IMR-90 (cell line): ENCODE measurements around the gene ALDH2. TPM values are rescaled to one million over a fixed set of nuclear protein-coding genes. Genes with fewer than 3 reads are reported as not detected.

Experiments used
- ATAC-seq: fragments of 200-7000 bp; cut with Tn5 transposase; 2 replicates; pipeline ENCODE4 v1.9.1; 2020; ENCODE audit warnings: low read depth, mild to moderate bottlenecking, moderate library complexity
- BruUV-seq: library from RNA; stranded (reverse); fragments of 400-500 nt; replicated peaks from 2 replicates; lab custom pipeline; 2021; lab: Mats Ljungman, UMichigan
- CTCF ChIA-PET: fragments of 300-600 bp; formaldehyde crosslinking; extraction: SDS; loops from one replicate; lab custom pipeline; 2021; ENCODE audit warnings: antibody characterized with exemption; lab: Yijun Ruan, JAX
- POLR2A ChIA-PET: fragments of 300-600 bp; sonication (Branson Sonifier 250); formaldehyde crosslinking; loops from one replicate; lab custom pipeline; 2022; ENCODE audit warnings: antibody characterized with exemption; ENCODE audit not compliant: unreplicated experiment; lab: Charles Lee
- DNase-seq: peaks from one replicate; pipeline ENCODE4 v3.0.0; 2013
- H2AFZ ChIP-seq: replicated peaks from 2 replicates; pipeline ENCODE3; 2013; ENCODE audit warnings: low read length, mild to moderate bottlenecking; ENCODE audit not compliant: poor library complexity
- H2AK5ac ChIP-seq: 2 replicates; pipeline ENCODE4 v1.6.1; 2013; ENCODE audit warnings: low read depth, low read length, inconsistent platforms
- H2AK9ac ChIP-seq: replicated peaks from 2 replicates; pipeline ENCODE3; 2013; ENCODE audit warnings: mild to moderate bottlenecking, low read depth, low read length, moderate library complexity; ENCODE audit not compliant: poor library complexity
- H2BK120ac ChIP-seq: 2 replicates; pipeline ENCODE4 v1.6.1; 2013; ENCODE audit warnings: low read depth, low read length, inconsistent platforms
- H2BK15ac ChIP-seq: 3 replicates; pipeline ENCODE4 v1.6.1; 2013; ENCODE audit warnings: low read depth, low read length, inconsistent platforms
- H2BK20ac ChIP-seq: 2 replicates; pipeline ENCODE4 v1.6.1; 2013; ENCODE audit warnings: low read depth, mild to moderate bottlenecking, inconsistent platforms, low read length, moderate library complexity
- H2BK5ac ChIP-seq: 2 replicates; pipeline ENCODE4 v1.6.1; 2013; ENCODE audit warnings: mild to moderate bottlenecking, low read depth, low read length, inconsistent platforms; ENCODE audit not compliant: poor library complexity, severe bottlenecking
- H3K14ac ChIP-seq: replicated peaks from 2 replicates; pipeline ENCODE4 v1.6.1; 2013; ENCODE audit warnings: low read depth, low read length, inconsistent platforms
- H3K18ac ChIP-seq: 2 replicates; pipeline ENCODE4 v1.6.1; 2013; ENCODE audit warnings: low read depth, low read length, control low read depth
- H3K23ac ChIP-seq: 2 replicates; pipeline ENCODE4 v1.6.1; 2013; ENCODE audit warnings: low read depth, low read length, inconsistent platforms
- H3K27ac ChIP-seq: 2 replicates; pipeline ENCODE4 v1.5.1; 2013; ENCODE audit warnings: mild to moderate bottlenecking, control low read depth, low read length; ENCODE audit not compliant: insufficient read depth
- H3K27me3 ChIP-seq: 2 replicates; pipeline ENCODE4 v1.6.1; 2013; ENCODE audit warnings: low read length; ENCODE audit not compliant: control insufficient read depth, insufficient read depth
- H3K36me3 ChIP-seq: 2 replicates; pipeline ENCODE4 v1.6.1; 2013; ENCODE audit warnings: low read length, mixed read lengths; ENCODE audit not compliant: control insufficient read depth, insufficient read depth
- H3K4ac ChIP-seq: 2 replicates; pipeline ENCODE4 v1.6.1; 2013; ENCODE audit warnings: low read depth, low read length, inconsistent platforms
- H3K4me1 ChIP-seq: 2 replicates; pipeline ENCODE4 v1.6.1; 2013; ENCODE audit warnings: low read length, mixed read lengths; ENCODE audit not compliant: control insufficient read depth, insufficient read depth
- H3K4me2 ChIP-seq: 2 replicates; pipeline ENCODE4 v1.6.1; 2013; ENCODE audit warnings: low read depth, mild to moderate bottlenecking, control low read depth, low read length, moderate library complexity
- H3K4me3 ChIP-seq: 2 replicates; pipeline ENCODE4 v1.5.1; 2013; ENCODE audit warnings: low read depth, mild to moderate bottlenecking, control low read depth, low read length, moderate library complexity; ENCODE audit not compliant: insufficient read depth
- H3K56ac ChIP-seq: 2 replicates; pipeline ENCODE4 v1.6.1; 2013; ENCODE audit warnings: low read length, inconsistent platforms; ENCODE audit not compliant: insufficient read depth; ENCODE audit errors: extremely low read depth
- H3K79me1 ChIP-seq, 2 experiments: 2 replicates each; pipeline ENCODE4 v1.6.1; 2013; ENCODE audit warnings: low read length in 2 of 2, inconsistent platforms in 1 of 2, low read depth in 1 of 2
- H3K9ac ChIP-seq: 2 replicates; pipeline ENCODE4 v1.6.1; 2013; ENCODE audit warnings: low read depth, low read length, control low read depth
- H3K9me1 ChIP-seq: 2 replicates; pipeline ENCODE4 v1.6.1; 2013; ENCODE audit warnings: low read length, inconsistent platforms; ENCODE audit not compliant: insufficient read depth
- H3K9me3 ChIP-seq: 2 replicates; pipeline ENCODE4 v1.6.1; 2013; ENCODE audit warnings: low read length; ENCODE audit not compliant: control insufficient read depth, insufficient read depth
- H4K20me1 ChIP-seq: 2 replicates; pipeline ENCODE4 v1.6.1; 2013; ENCODE audit warnings: low read length, inconsistent platforms; ENCODE audit not compliant: insufficient read depth
- H4K5ac ChIP-seq: 2 replicates; pipeline ENCODE4 v1.6.1; 2013; ENCODE audit warnings: mild to moderate bottlenecking, low read depth, low read length, control low read depth
- H4K8ac ChIP-seq, 2 experiments: 2 replicates each; pipeline ENCODE4 v1.6.1; 2013; ENCODE audit warnings: low read depth in 2 of 2, low read length in 2 of 2, control low read depth in 1 of 2, inconsistent platforms in 1 of 2
- H4K91ac ChIP-seq: 2 replicates; pipeline ENCODE4 v1.6.1; 2013; ENCODE audit warnings: low read depth, low read length, inconsistent platforms; ENCODE audit not compliant: insufficient read depth
- BHLHE40 ChIP-seq: fragments of 150-350 bp; IDR thresholded peaks from 2 replicates; pipeline ENCODE4 v1.6.1; 2016; ENCODE audit warnings: mild to moderate bottlenecking, low read depth, low read length
- CEBPB ChIP-seq: IDR thresholded peaks from 2 replicates; pipeline ENCODE4 v1.6.1; 2012; ENCODE audit warnings: low read depth, low read length, improper control_type of control experiment
- CHD1 ChIP-seq: IDR thresholded peaks from 2 replicates; pipeline ENCODE4 v1.6.1; 2012; ENCODE audit warnings: low read depth, low read length, improper control_type of control experiment
- CTCF ChIP-seq: conservative IDR thresholded peaks from 2 replicates; pipeline ENCODE4 v1.5.1; 2012; ENCODE audit warnings: mild to moderate bottlenecking, low read depth, low read length, improper control_type of control experiment
- ELK1 ChIP-seq: fragments of 150-350 bp; IDR thresholded peaks from 2 replicates; pipeline ENCODE4 v1.6.1; 2016; ENCODE audit warnings: low read depth, mild to moderate bottlenecking, low read length, moderate library complexity, borderline replicate concordance
- FOS ChIP-seq: fragments of 150-350 bp; IDR thresholded peaks from 2 replicates; pipeline ENCODE4 v1.6.1; 2016; ENCODE audit warnings: low read depth, low read length
- MAFK ChIP-seq: IDR thresholded peaks from 2 replicates; pipeline ENCODE4 v1.6.1; 2012; ENCODE audit warnings: low read depth, low read length, improper control_type of control experiment
- MAZ ChIP-seq: IDR thresholded peaks from 2 replicates; pipeline ENCODE4 v1.6.1; 2012; ENCODE audit warnings: low read depth, mild to moderate bottlenecking, low read length, improper control_type of control experiment, moderate library complexity, borderline replicate concordance
- NFE2L2 ChIP-seq: fragments of 150-350 bp; IDR thresholded peaks from 2 replicates; pipeline ENCODE4 v1.6.1; 2016; ENCODE audit warnings: low read depth, mild to moderate bottlenecking, low read length
- POLR2A ChIP-seq: IDR thresholded peaks from 2 replicates; pipeline ENCODE4 v1.6.1; 2012; ENCODE audit warnings: mild to moderate bottlenecking, low read depth, low read length
- RAD21 ChIP-seq: IDR thresholded peaks from 2 replicates; pipeline ENCODE4 v1.6.1; 2012; ENCODE audit warnings: low read length, improper control_type of control experiment
- RCOR1 ChIP-seq: IDR thresholded peaks from 2 replicates; pipeline ENCODE4 v1.6.1; 2012; ENCODE audit warnings: mild to moderate bottlenecking, low read length, improper control_type of control experiment; ENCODE audit not compliant: insufficient replicate concordance
- RFX5 ChIP-seq: IDR thresholded peaks from 2 replicates; pipeline ENCODE4 v1.8.0; 2012; ENCODE audit warnings: low read depth, mild to moderate bottlenecking, low read length, moderate library complexity
- SMC3 ChIP-seq: fragments of 150-350 bp; IDR thresholded peaks from 2 replicates; pipeline ENCODE4 v1.6.1; 2016; ENCODE audit warnings: low read depth, mild to moderate bottlenecking, antibody characterized with exemption, low read length, moderate library complexity
- USF2 ChIP-seq: fragments of 150-350 bp; IDR thresholded peaks from 2 replicates; pipeline ENCODE4 v1.6.1; 2017; ENCODE audit warnings: mild to moderate bottlenecking, antibody characterized with exemption, low read length, low read depth
- WGBS, 2 experiments: methylation state at CpG; one replicate each; pipeline versions ENCODE4 v1.1.5 to v1.1.7; 2013; ENCODE audit warnings: missing lambda C conversion rate in 2 of 2; ENCODE audit not compliant: insufficient read length in 1 of 2; ENCODE audit errors: extremely low coverage in 2 of 2; 5-methylcytosine and 5-hydroxymethylcytosine counted together
- dilution Hi-C: fragments of 300-500 bp; cut with HindIII; formaldehyde crosslinking; loops from one replicate; pipeline ENCODE4 v1.14.3; 2018; ENCODE audit warnings: low sequenced_read_pairs; ENCODE audit not compliant: unreplicated experiment
- in situ Hi-C: fragments of 300-500 bp; cut with MboI; formaldehyde crosslinking; loops from 3 replicates; pipeline ENCODE4 v1.14.3; 2019; ENCODE audit warnings: low sequenced_read_pairs, inconsistent platforms, mixed read lengths
- intact Hi-C: fragments of 100-400 bp; cut with micrococcal nuclease; formaldehyde crosslinking; loops from 2 replicates; pipeline ENCODE4 v1.10.0; 2022
- polyA plus RNA-seq, 3 experiments: library from polyadenylated mRNA; depleted of rRNA; stranded (reverse); fragments of >200 nt; gene quantifications; 2 replicates each; pipeline ENCODE4 v1.2.3, GENCODE V29; 2012; ENCODE audit warnings: low replicate concordance in 1 of 3
- total RNA-seq: library from RNA; depleted of rRNA; stranded (reverse); fragments of >200 nt; gene quantifications from 2 replicates; pipeline ENCODE4 v1.2.3, GENCODE V29; 2012

Gene ALDH2
- total and polyA plus RNA-seq, 2 of the 4 experiments (the other 2 are of a cell fraction), result 16.0 to 41.2 TPM

DNA sequence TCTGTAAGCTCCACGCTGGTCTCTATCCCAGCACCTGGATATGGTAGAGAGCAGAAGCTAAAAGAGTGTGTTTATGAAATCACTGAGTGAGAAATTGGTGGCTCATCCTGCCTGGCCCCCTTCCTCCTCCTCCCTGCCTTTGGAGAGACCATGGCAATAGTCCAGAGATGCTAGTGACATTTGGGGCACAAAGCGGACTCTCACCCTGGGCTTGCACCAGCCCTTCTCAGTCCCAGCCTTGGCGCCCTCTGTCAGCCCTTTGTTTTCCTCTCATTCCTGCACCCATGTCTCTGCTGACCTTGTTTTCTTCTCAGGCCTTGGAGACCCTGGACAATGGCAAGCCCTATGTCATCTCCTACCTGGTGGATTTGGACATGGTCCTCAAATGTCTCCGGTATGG, 18.2 kb downstream of the ALDH2 start:
- Histone ChIP-seq H2AK9ac (no peak overlapping the region), H3K4me3 (no peak overlapping the region), H3K4ac (no peak overlapping the region), H3K79me1 (peaks cover 0 to 9% of the 10 kb centered on the region in 2 experiments; a peak in 1 of 4 replicates), H3K27ac (no peak overlapping the region), H4K5ac (no peak overlapping the region), H3K36me3 (peaks cover 62% of the 10 kb centered on the region), H3K23ac (no peak overlapping the region), H2BK20ac (no peak overlapping the region), H3K4me1 (peaks cover 6% of the 10 kb centered on the region; the same call in 1 of the 2 replicates), H4K91ac (no peak overlapping the region), H3K9me3 (peaks cover 3% of the 10 kb centered on the region; the same call in 1 of the 2 replicates), H3K18ac (no peak overlapping the region), H3K56ac (no peak overlapping the region), H2BK5ac (no peak overlapping the region), H3K9ac (no peak overlapping the region), H3K27me3 (no peaks in the 10 kb centered on the region), H2AK5ac (no peak overlapping the region), H4K20me1 (no peaks in the 10 kb centered on the region), H2BK120ac (no peak overlapping the region), H4K8ac (no peak overlapping the region), H3K9me1 (peaks cover 12% of the 10 kb centered on the region), H2BK15ac (no peak overlapping the region), H2AFZ (no peak overlapping the region), H3K14ac (no peak overlapping the region), H3K4me2 (no peak overlapping the region)
- intact Hi-C loops (no loop called here), in situ Hi-C loops (no loop called here), dilution Hi-C loops (no loop called here)
- CTCF ChIA-PET, result no interaction called here
- POLR2A ChIA-PET, result no interaction called here
- no TSS peak for BruUV-seq
- no peak for TF ChIP-seq CHD1
- TF ChIP-seq MAZ, result no peak
- TF ChIP-seq RCOR1, result no peak
- TF ChIP-seq SMC3, result no peak
- no peak for TF ChIP-seq CTCF
- TF ChIP-seq MAFK, result no peak
- TF ChIP-seq USF2, result no peak
- no peak for TF ChIP-seq BHLHE40
- TF ChIP-seq FOS, result no peak
- no peak for TF ChIP-seq CEBPB
- no peak for TF ChIP-seq ELK1
- TF ChIP-seq RAD21, result no peak
- TF ChIP-seq RFX5, result no peak
- no peak for TF ChIP-seq POLR2A
- TF ChIP-seq NFE2L2, result no peak
- DNase-seq, result no peak
- WGBS, 2 experiments, result 100% methylated on average over 2 of the region's 4 CpGs; no CpG with 5 or more reads in 1 of the 2 experiments
- ATAC-seq, result no peak
